BE2C (cell line): ENCODE measurements around the gene NCF2.
"Not testable (repeated sequence)": the region's sequence is repeated elsewhere in the genome, so short reads cannot be mapped to it uniquely, and the experiment has no call there.

Experiments
- DNase-seq: peaks from one replicate; pipeline ENCODE4 v3.0.0-alpha.2; 2020
- H3K27me3 ChIP-seq: fragments of 250-450 bp; sonication (Bioruptor Pico); 2 replicates; pipeline ENCODE4 v1.5.1; 2020; ENCODE audit warnings: mild to moderate bottlenecking
- H3K36me3 ChIP-seq: fragments of 250-450 bp; sonication (Bioruptor Pico); 2 replicates; pipeline ENCODE4 v1.5.1; 2020; ENCODE audit warnings: mild to moderate bottlenecking
- H3K4me1 ChIP-seq: fragments of 250-450 bp; sonication (Bioruptor Pico); 2 replicates; pipeline ENCODE4 v1.5.1; 2020
- H3K4me3 ChIP-seq: 2 replicates; pipeline ENCODE4 v1.5.1; 2011; ENCODE audit warnings: low read depth, low read length
- H3K9me3 ChIP-seq: fragments of 250-450 bp; sonication (Bioruptor Pico); 2 replicates; pipeline ENCODE4 v1.5.1; 2020
- CTCF ChIP-seq: IDR thresholded peaks from 2 replicates; pipeline ENCODE4 v1.5.1; 2012; ENCODE audit warnings: mild to moderate bottlenecking, low read depth, low read length

NCF2 gene

GRCh38 chr1:183628537-183628936 is 38.3 kb upstream of the NCF2 start:
- no peak for DNase-seq
- H3K9me3 ChIP-seq = no peaks in the 10 kb centered on the region
- peaks cover 9% of the 10 kb centered on the region for H3K36me3 ChIP-seq
- TF ChIP-seq CTCF = no peak
- H3K4me1 ChIP-seq = peaks cover 5% of the 10 kb centered on the region; the same call in 1 of the 2 replicates
- H3K4me3 ChIP-seq = no peak overlapping the region
- no peaks in the 10 kb centered on the region for H3K27me3 ChIP-seq

- not testable (repeated sequence) for DNase-seq, H3K27me3 ChIP-seq, H3K4me1 ChIP-seq, H3K9me3 ChIP-seq, H3K4me3 ChIP-seq, H3K36me3 ChIP-seq
Measured at GRCh38 chr1:183626236-183626635, 36.0 kb upstream of the NCF2 start.

GRCh38 chr1:183622884-183623785 is 32.9 kb upstream of the NCF2 start:
- Histone ChIP-seq H3K4me3 (no peak overlapping the region), H3K27me3 (no peaks in the 10 kb centered on the region), H3K4me1 (no peaks in the 10 kb centered on the region), H3K9me3 (no peaks in the 10 kb centered on the region), H3K36me3 (no peaks in the 10 kb centered on the region)
- peak; percentile 72 for DNase-seq
- TF ChIP-seq CTCF = peak; percentile 91

GRCh38 chr1:183622013-183622412 is 31.8 kb upstream of the NCF2 start:
- H3K4me1 ChIP-seq = no peaks in the 10 kb centered on the region
- no peaks in the 10 kb centered on the region for H3K9me3 ChIP-seq
- no peak for DNase-seq
- no peaks in the 10 kb centered on the region for H3K27me3 ChIP-seq
- no peaks in the 10 kb centered on the region for H3K36me3 ChIP-seq
- no peak overlapping the region for H3K4me3 ChIP-seq
- TF ChIP-seq CTCF = no peak

- Histone ChIP-seq H3K36me3 (no peaks in the 10 kb centered on the region), H3K4me1 (no peaks in the 10 kb centered on the region), H3K4me3 (no peak overlapping the region), H3K27me3 (no peaks in the 10 kb centered on the region), H3K9me3 (no peaks in the 10 kb centered on the region)
- no peak for TF ChIP-seq CTCF
- no peak for DNase-seq
Measured at GRCh38 chr1:183620311-183620710, 30.1 kb upstream of the NCF2 start.

GRCh38 chr1:183619781-183620180 is 29.5 kb upstream of the NCF2 start:
- Histone ChIP-seq H3K4me1 (no peaks in the 10 kb centered on the region), H3K9me3 (no peaks in the 10 kb centered on the region), H3K27me3 (no peaks in the 10 kb centered on the region), H3K36me3 (no peaks in the 10 kb centered on the region), H3K4me3 (no peak overlapping the region)
- DNase-seq = no peak
- TF ChIP-seq CTCF = no peak

GRCh38 chr1:183618202-183618601 is 27.9 kb upstream of the NCF2 start:
- H3K27me3 ChIP-seq, H3K36me3 ChIP-seq, H3K4me1 ChIP-seq, DNase-seq, H3K9me3 ChIP-seq, H3K4me3 ChIP-seq: not testable (repeated sequence)

- not testable (repeated sequence) for DNase-seq, H3K4me1 ChIP-seq, H3K27me3 ChIP-seq, H3K36me3 ChIP-seq, H3K9me3 ChIP-seq, H3K4me3 ChIP-seq
Measured at GRCh38 chr1:183612975-183613374, 22.7 kb upstream of the NCF2 start.
